ENCODE measurements around the gene PLD6.

Gene PLD6

GRCh38 chr17:17243163-17243562 is 37.0 kb upstream of the PLD6 start:
- Histone ChIP-seq H3K4me2 (ENCODE audit: low read depth, low read length, poor library complexity, severe bottlenecking) (no peak overlapping the region), H3K4me1 (ENCODE audit: insufficient read depth, low read length, poor library complexity, severe bottlenecking) (peaks cover 6% of the 10 kb centered on the region), H3K4me3 (ENCODE audit: low read length, poor library complexity, severe bottlenecking) (no peak overlapping the region), H3F3A (ENCODE audit: low read depth) (peaks cover 4% of the 10 kb centered on the region; the same call in 1 of the 2 replicates), H3K9me3 (ENCODE audit: insufficient read depth, low read depth, low read length) (no peaks in the 10 kb centered on the region), H2AFZ (ENCODE audit: low read length) (no peak overlapping the region), H3K27me3 (ENCODE audit: insufficient read depth, low read length, poor library complexity, severe bottlenecking) (no peaks in the 10 kb centered on the region), H3K79me2 (ENCODE audit: insufficient read depth, low read length) (peaks cover 5% of the 10 kb centered on the region; the same call in 1 of the 2 replicates), H3K9me2 (replicated peaks; ENCODE audit: low read depth, low read length) (no peaks in the 10 kb centered on the region), H4K20me1 (ENCODE audit: insufficient read depth, low read length, poor library complexity, severe bottlenecking) (no peaks in the 10 kb centered on the region), H3K9ac (ENCODE audit: low read depth, low read length, poor library complexity, severe bottlenecking) (no peak overlapping the region), H3K36me3 (ENCODE audit: insufficient read depth, low read length) (peaks cover 27% of the 10 kb centered on the region; the same call in 1 of the 2 replicates)
- TF ChIP-seq EZH2phosphoT487 (IDR thresholded peaks at IDR 0.05; ENCODE audit: borderline replicate concordance) (no peak), CTCF (conservative IDR thresholded peaks at IDR 0.05; ENCODE audit: low read length) (no peak)

- Histone ChIP-seq H3K9me3 (ENCODE audit: insufficient read depth, low read depth, low read length) (no peaks in the 10 kb centered on the region), H3K27me3 (ENCODE audit: insufficient read depth, low read length, poor library complexity, severe bottlenecking) (no peaks in the 10 kb centered on the region), H2AFZ (ENCODE audit: low read length) (no peak overlapping the region)
Observed at GRCh38 chr17:17242246-17242645, 36.1 kb upstream of the PLD6 start.

GRCh38 chr17:17241656-17242055 is 35.5 kb upstream of the PLD6 start:
- Histone ChIP-seq H3K4me1 (ENCODE audit: insufficient read depth, low read length, poor library complexity, severe bottlenecking) (peaks cover 11% of the 10 kb centered on the region), H3K9ac (ENCODE audit: low read depth, low read length, poor library complexity, severe bottlenecking) (no peak overlapping the region), H3K36me3 (ENCODE audit: insufficient read depth, low read length) (peaks cover 12% of the 10 kb centered on the region; the same call in 1 of the 2 replicates), H3K79me2 (ENCODE audit: insufficient read depth, low read length) (peaks cover 10% of the 10 kb centered on the region; the same call in 1 of the 2 replicates), H3K9me2 (replicated peaks; ENCODE audit: low read depth, low read length) (no peaks in the 10 kb centered on the region), H4K20me1 (ENCODE audit: insufficient read depth, low read length, poor library complexity, severe bottlenecking) (no peaks in the 10 kb centered on the region), H3K9me3 (ENCODE audit: insufficient read depth, low read depth, low read length) (no peaks in the 10 kb centered on the region), H2AFZ (ENCODE audit: low read length) (no peak overlapping the region), H3K4me3 (ENCODE audit: low read length, poor library complexity, severe bottlenecking) (no peak overlapping the region), H3K27me3 (ENCODE audit: insufficient read depth, low read length, poor library complexity, severe bottlenecking) (no peaks in the 10 kb centered on the region), H3F3A (ENCODE audit: low read depth) (peaks cover under 1% of the 10 kb centered on the region; the same call in 1 of the 2 replicates), H3K4me2 (ENCODE audit: low read depth, low read length, poor library complexity, severe bottlenecking) (no peak overlapping the region)
- TF ChIP-seq EZH2phosphoT487 (IDR thresholded peaks at IDR 0.05; ENCODE audit: borderline replicate concordance) (no peak), CTCF (conservative IDR thresholded peaks at IDR 0.05; ENCODE audit: low read length) (no peak)

More at GRCh38 chr17:17242246-17242645, 36.1 kb upstream of the PLD6 start:
- TF ChIP-seq CTCF (conservative IDR thresholded peaks at IDR 0.05; ENCODE audit: low read length): no peak
- no peak for TF ChIP-seq EZH2phosphoT487 (IDR thresholded peaks at IDR 0.05; ENCODE audit: borderline replicate concordance)
- H3K4me2 ChIP-seq (ENCODE audit: low read depth, low read length, poor library complexity, severe bottlenecking): no peak overlapping the region
- no peaks in the 10 kb centered on the region for H4K20me1 ChIP-seq (ENCODE audit: insufficient read depth, low read length, poor library complexity, severe bottlenecking)
- H3K4me1 ChIP-seq (ENCODE audit: insufficient read depth, low read length, poor library complexity, severe bottlenecking): peaks cover 9% of the 10 kb centered on the region
- H3K9ac ChIP-seq (ENCODE audit: low read depth, low read length, poor library complexity, severe bottlenecking): no peak overlapping the region
- H3F3A ChIP-seq (ENCODE audit: low read depth): peaks cover 4% of the 10 kb centered on the region; the same call in 1 of the 2 replicates
- H3K79me2 ChIP-seq (ENCODE audit: insufficient read depth, low read length): peaks cover 7% of the 10 kb centered on the region; the same call in 1 of the 2 replicates
- H3K36me3 ChIP-seq (ENCODE audit: insufficient read depth, low read length): peaks cover 18% of the 10 kb centered on the region; the same call in 1 of the 2 replicates
- H3K9me2 ChIP-seq (replicated peaks; ENCODE audit: low read depth, low read length): no peaks in the 10 kb centered on the region
- no peak overlapping the region for H3K4me3 ChIP-seq (ENCODE audit: low read length, poor library complexity, severe bottlenecking)

Measured in Loucy (cell line).